Activated B cell treated with CpG ODN at 0.5 μM for 24 hours (primary cell): Measurements from ENCODE around the gene ACSL1. TPM values are rescaled to one million over a fixed set of nuclear protein-coding genes. Genes with fewer than 3 reads are reported as not detected.

Experiments
- ATAC-seq: fragments of 200-7000 bp; cut with Tn5 transposase; one replicate; pipeline ENCODE4 v1.10.0; 2021; ENCODE audit warnings: low read depth, mild to moderate bottlenecking, moderate library complexity
- CTCF ChIA-PET: fragments of 350-600 bp; sonication (Branson Sonifier 250); formaldehyde crosslinking; loops from one replicate; lab custom pipeline; 2021; ENCODE audit warnings: antibody characterized with exemption; lab: Charles Lee
- POLR2A ChIA-PET: fragments of 350-600 bp; sonication (Branson Sonifier 250); formaldehyde crosslinking; loops from one replicate; lab custom pipeline; 2021; ENCODE audit warnings: antibody characterized with exemption; lab: Charles Lee
- DNase-seq: peaks from one replicate; pipeline ENCODE4 v3.0.0; 2022
- H3K27ac Mint-ChIP-seq: one replicate; pipeline ENCODE4 v1.8.0; 2020; ENCODE audit warnings: mixed read lengths
- H3K27me3 Mint-ChIP-seq: one replicate; pipeline ENCODE4 v1.8.0; 2021; ENCODE audit warnings: mixed read lengths
- H3K36me3 Mint-ChIP-seq: one replicate; pipeline ENCODE4 v1.8.0; 2021; ENCODE audit warnings: low read depth, mixed read lengths
- H3K4me1 Mint-ChIP-seq: one replicate; pipeline ENCODE4 v1.8.0; 2021; ENCODE audit warnings: mixed read lengths
- H3K4me3 Mint-ChIP-seq: one replicate; pipeline ENCODE4 v1.8.0; 2020; ENCODE audit warnings: mild to moderate bottlenecking, mixed read lengths
- H3K9me3 Mint-ChIP-seq: one replicate; pipeline ENCODE4 v1.8.0; 2020; ENCODE audit warnings: mixed read lengths
- CTCF ChIP-seq: fragments of 200-600 bp; IDR thresholded peaks from one replicate; pipeline ENCODE4 v1.8.0; 2022; ENCODE audit warnings: antibody characterized with exemption, mild to moderate bottlenecking
- intact Hi-C: fragments of 100-400 bp; cut with micrococcal nuclease; formaldehyde crosslinking; loops from one replicate; pipeline ENCODE4 v1.15.1; 2024
- total RNA-seq: library from RNA; stranded (reverse); gene quantifications from 2 replicates; pipeline ENCODE4 v1.2.3, GENCODE V29; 2022

Gene ACSL1, protein sequence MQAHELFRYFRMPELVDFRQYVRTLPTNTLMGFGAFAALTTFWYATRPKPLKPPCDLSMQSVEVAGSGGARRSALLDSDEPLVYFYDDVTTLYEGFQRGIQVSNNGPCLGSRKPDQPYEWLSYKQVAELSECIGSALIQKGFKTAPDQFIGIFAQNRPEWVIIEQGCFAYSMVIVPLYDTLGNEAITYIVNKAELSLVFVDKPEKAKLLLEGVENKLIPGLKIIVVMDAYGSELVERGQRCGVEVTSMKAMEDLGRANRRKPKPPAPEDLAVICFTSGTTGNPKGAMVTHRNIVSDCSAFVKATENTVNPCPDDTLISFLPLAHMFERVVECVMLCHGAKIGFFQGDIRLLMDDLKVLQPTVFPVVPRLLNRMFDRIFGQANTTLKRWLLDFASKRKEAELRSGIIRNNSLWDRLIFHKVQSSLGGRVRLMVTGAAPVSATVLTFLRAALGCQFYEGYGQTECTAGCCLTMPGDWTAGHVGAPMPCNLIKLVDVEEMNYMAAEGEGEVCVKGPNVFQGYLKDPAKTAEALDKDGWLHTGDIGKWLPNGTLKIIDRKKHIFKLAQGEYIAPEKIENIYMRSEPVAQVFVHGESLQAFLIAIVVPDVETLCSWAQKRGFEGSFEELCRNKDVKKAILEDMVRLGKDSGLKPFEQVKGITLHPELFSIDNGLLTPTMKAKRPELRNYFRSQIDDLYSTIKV
- total RNA-seq, result 46.3 and 47.0 TPM in 2 replicates

DNA sequence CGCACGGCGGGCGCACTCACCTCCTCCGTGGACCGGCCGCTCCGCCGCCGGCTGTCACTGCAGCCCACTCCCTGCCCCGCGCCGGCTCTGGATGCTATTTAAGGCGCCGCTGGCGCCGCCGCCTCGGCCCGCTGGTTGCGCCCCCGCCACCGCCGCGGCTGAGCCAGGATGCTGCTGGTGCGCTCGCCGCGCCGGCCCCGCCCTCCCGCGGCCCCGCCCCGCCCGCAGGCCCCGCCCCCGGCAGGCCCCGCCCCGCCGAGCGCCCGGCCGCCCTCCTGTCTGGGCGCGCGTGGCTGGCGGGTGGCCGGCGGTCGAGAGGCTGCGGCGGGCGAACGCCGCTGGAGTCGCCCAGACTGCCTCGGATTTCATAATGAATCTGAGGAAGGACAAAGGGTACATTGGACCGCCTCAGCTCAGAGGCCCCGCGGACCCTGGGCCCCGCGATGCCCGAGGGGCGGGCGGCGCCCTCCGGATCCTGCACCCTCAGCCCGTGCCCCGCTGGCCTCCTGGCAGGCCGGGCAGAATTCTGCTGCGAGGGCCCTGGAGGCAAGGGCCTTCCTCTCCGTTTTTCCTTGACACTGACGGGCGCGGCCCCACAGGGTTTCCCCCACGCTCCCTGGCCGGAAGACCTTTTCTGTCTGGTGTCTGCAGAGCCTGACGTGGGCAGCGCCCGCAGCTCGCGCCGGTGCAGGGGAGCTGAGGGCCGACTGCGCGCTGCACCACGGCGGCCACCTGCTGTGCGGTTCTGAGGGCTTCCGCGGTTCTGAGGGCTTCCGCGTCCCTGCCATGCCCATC is at the start of gene ACSL1:
TSS of gene ACSL1 (minus strand) at position 73 of the 795 bp plus-strand sequence. CDS start 22,454 bp downstream, outside the sequence.
- intact Hi-C loops, result loop anchor here (1.0 to 10.0 kb wide), 16 partner anchors 9 to 1381 kb away; partner anchors contain the start of genes CASP3, CCDC110, CDKN2AIP and CENPU
- TF ChIP-seq CTCF, result no peak
- peak within 1 kb of the TSS; percentile 91 for H3K27ac Mint-ChIP-seq
- peaks cover 6% of the 10 kb centered on the region for H3K36me3 Mint-ChIP-seq
- no peaks in the 10 kb centered on the region for H3K27me3 Mint-ChIP-seq
- peaks cover 42% of the 10 kb centered on the region for H3K4me1 Mint-ChIP-seq
- POLR2A ChIA-PET, result interaction anchor here (0.7 to 4.9 kb wide), 12 partner anchors 11 to 317 kb away, joined by 3 to 126 read pairs (median 6); partner anchors contain the start of genes CENPU and SLC25A4
- peak within 1 kb of the TSS; percentile 94 for H3K4me3 Mint-ChIP-seq
- H3K9me3 Mint-ChIP-seq, result no peaks in the 10 kb centered on the region
- CTCF ChIA-PET, result interaction anchor here (1.0 kb wide), 1 partner anchor 25 kb away, joined by 4 read pairs; no protein-coding TSS in a partner anchor
- ATAC-seq, result peak; percentile 78
- peak; percentile 77 for DNase-seq

- DNase-seq (no peak), ATAC-seq (no peak)
- no peak for TF ChIP-seq CTCF
- CTCF ChIA-PET, result no interaction called here
- intact Hi-C loops, result loop anchor here (5.0 kb wide), 1 partner anchor 74 kb away; no protein-coding TSS in a partner anchor
- no peaks in the 10 kb centered on the region for H3K4me1 Mint-ChIP-seq
- H3K27me3 Mint-ChIP-seq, result no peaks in the 10 kb centered on the region
- H3K9me3 Mint-ChIP-seq, result no peaks in the 10 kb centered on the region
- no peak overlapping the region for H3K27ac Mint-ChIP-seq
- H3K36me3 Mint-ChIP-seq, result no peaks in the 10 kb centered on the region
- H3K4me3 Mint-ChIP-seq, result no peak overlapping the region
- POLR2A ChIA-PET, result interaction anchor here (1.0 kb wide), 1 partner anchor 16 kb away, joined by 3 read pairs; no protein-coding TSS in a partner anchor
Measured at GRCh38 chr4:184873054-184873453, 47.3 kb upstream of the ACSL1 start.

DNA sequence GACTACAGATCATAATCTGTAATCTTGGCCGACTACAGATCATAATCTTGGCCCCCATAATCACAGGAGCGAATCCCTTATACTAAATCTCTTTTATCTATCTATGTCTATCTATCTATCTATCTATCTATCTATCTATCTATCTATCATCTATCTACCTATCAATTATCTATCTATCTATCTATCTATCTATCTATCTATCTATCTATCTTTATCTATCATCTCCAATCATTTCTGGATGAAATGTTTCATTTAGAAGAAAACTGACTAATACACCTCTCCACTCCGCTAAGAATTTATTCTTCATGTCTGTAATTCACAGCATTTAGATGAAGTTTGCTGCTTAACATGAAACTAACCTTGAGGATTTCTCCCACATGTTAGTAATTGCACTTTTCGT is 45.0 kb upstream of the ACSL1 start:
- Mint-ChIP-seq H3K27me3 (peaks cover 5% of the 10 kb centered on the region), H3K4me3 (no peak overlapping the region), H3K9me3 (no peaks in the 10 kb centered on the region), H3K4me1 (no peaks in the 10 kb centered on the region), H3K27ac (no peak overlapping the region), H3K36me3 (no peaks in the 10 kb centered on the region)
- POLR2A ChIA-PET, result no interaction called here
- TF ChIP-seq CTCF, result no peak
- intact Hi-C loops, result loop anchor here (5.0 kb wide), 1 partner anchor 77 kb away; no protein-coding TSS in a partner anchor
- CTCF ChIA-PET, result no interaction called here
- DNase-seq, result no peak
- no peak for ATAC-seq

GRCh38 chr4:184868623-184869022 is 42.9 kb upstream of the ACSL1 start:
- DNase-seq (no peak), ATAC-seq (no peak)
- Mint-ChIP-seq H3K4me3 (no peak overlapping the region), H3K4me1 (no peaks in the 10 kb centered on the region), H3K9me3 (no peaks in the 10 kb centered on the region), H3K36me3 (no peaks in the 10 kb centered on the region), H3K27me3 (peaks cover 5% of the 10 kb centered on the region), H3K27ac (no peak overlapping the region)
- TF ChIP-seq CTCF, result no peak
- ChIA-PET POLR2A (no interaction called here), CTCF (no interaction called here)
- intact Hi-C loops, result no loop called here
